ENCODE measurements around the gene TP53I3.

TP53I3 gene

GRCh38 chr2:24073816-24074215, 10.8 kb downstream of the TP53I3 start:
- H3K4me1 ChIP-seq (ENCODE audit: low read length), result peaks cover 11% of the 10 kb centered on the region
- peaks cover 18% of the 10 kb centered on the region for H3K36me3 ChIP-seq (replicated peaks; ENCODE audit: low read depth, low read length)
- TF ChIP-seq EZH2phosphoT487 (IDR thresholded peaks at IDR 0.05; ENCODE audit: low read depth) (no peak), CTCF (IDR thresholded peaks at IDR 0.05; ENCODE audit: low read depth, low read length) (no peak)
- no peak overlapping the region for H3K4me3 ChIP-seq (ENCODE audit: low read length)
- no peak overlapping the region for H3K9ac ChIP-seq (ENCODE audit: low read length)
- no peak overlapping the region for H3K27ac ChIP-seq (ENCODE audit: low read length)
- H3K27me3 ChIP-seq (ENCODE audit: low read depth, low read length), result no peaks in the 10 kb centered on the region
- no peak overlapping the region for H2AFZ ChIP-seq (ENCODE audit: low read depth, low read length)
- H3K9me3 ChIP-seq (ENCODE audit: insufficient read depth, low read length), result no peaks in the 10 kb centered on the region
- H3K4me2 ChIP-seq (ENCODE audit: low read length), result no peak overlapping the region
- H4K20me1 ChIP-seq (ENCODE audit: insufficient read depth, low read length), result no peaks in the 10 kb centered on the region
- peaks cover 21% of the 10 kb centered on the region for H3K79me2 ChIP-seq (ENCODE audit: low read length)

GRCh38 chr2:24072259-24072658, 12.4 kb downstream of the TP53I3 start:
- Histone ChIP-seq H3K27me3 (ENCODE audit: low read depth, low read length) (no peaks in the 10 kb centered on the region), H2AFZ (ENCODE audit: low read depth, low read length) (no peak overlapping the region), H3K27ac (ENCODE audit: low read length) (no peak overlapping the region), H3K4me3 (ENCODE audit: low read length) (no peak overlapping the region), H4K20me1 (ENCODE audit: insufficient read depth, low read length) (no peaks in the 10 kb centered on the region), H3K9me3 (ENCODE audit: insufficient read depth, low read length) (no peaks in the 10 kb centered on the region), H3K79me2 (ENCODE audit: low read length) (peaks cover 21% of the 10 kb centered on the region), H3K36me3 (replicated peaks; ENCODE audit: low read depth, low read length) (peaks cover 26% of the 10 kb centered on the region), H3K9ac (ENCODE audit: low read length) (no peak overlapping the region), H3K4me1 (ENCODE audit: low read length) (peaks cover 6% of the 10 kb centered on the region), H3K4me2 (ENCODE audit: low read length) (no peak overlapping the region)
- no peak for TF ChIP-seq EZH2phosphoT487 (IDR thresholded peaks at IDR 0.05; ENCODE audit: low read depth)
- no peak for TF ChIP-seq CTCF (IDR thresholded peaks at IDR 0.05; ENCODE audit: low read depth, low read length)

GRCh38 chr2:24065341-24065740, 19.3 kb downstream of the TP53I3 start:
- Histone ChIP-seq H2AFZ (ENCODE audit: low read depth, low read length) (no peak overlapping the region), H3K4me2 (ENCODE audit: low read length) (no peak overlapping the region)

GRCh38 chr2:24058564-24059271, 25.9 kb downstream of the TP53I3 start:
- Histone ChIP-seq H3K9ac (ENCODE audit: low read length) (no peak overlapping the region), H3K36me3 (replicated peaks; ENCODE audit: low read depth, low read length) (no peaks in the 10 kb centered on the region), H2AFZ (ENCODE audit: low read depth, low read length) (peak overlapping the region; percentile 72), H3K4me2 (ENCODE audit: low read length) (peak overlapping the region; percentile 18; the same call in 1 of the 2 replicates), H3K27ac (ENCODE audit: low read length) (no peak overlapping the region), H4K20me1 (ENCODE audit: insufficient read depth, low read length) (no peaks in the 10 kb centered on the region), H3K4me1 (ENCODE audit: low read length) (peaks cover 10% of the 10 kb centered on the region), H3K79me2 (ENCODE audit: low read length) (no peaks in the 10 kb centered on the region), H3K27me3 (ENCODE audit: low read depth, low read length) (no peaks in the 10 kb centered on the region), H3K9me3 (ENCODE audit: insufficient read depth, low read length) (no peaks in the 10 kb centered on the region), H3K4me3 (ENCODE audit: low read length) (no peak overlapping the region)
- TF ChIP-seq CTCF (IDR thresholded peaks at IDR 0.05; ENCODE audit: low read depth, low read length) (no peak), EZH2phosphoT487 (IDR thresholded peaks at IDR 0.05; ENCODE audit: low read depth) (no peak)

More at GRCh38 chr2:24065341-24065740, 19.3 kb downstream of the TP53I3 start:
- TF ChIP-seq CTCF (IDR thresholded peaks at IDR 0.05; ENCODE audit: low read depth, low read length) (no peak), EZH2phosphoT487 (IDR thresholded peaks at IDR 0.05; ENCODE audit: low read depth) (no peak)
- Histone ChIP-seq H3K27ac (ENCODE audit: low read length) (no peak overlapping the region), H3K9me3 (ENCODE audit: insufficient read depth, low read length) (no peaks in the 10 kb centered on the region), H3K27me3 (ENCODE audit: low read depth, low read length) (no peaks in the 10 kb centered on the region), H3K79me2 (ENCODE audit: low read length) (peaks cover 2% of the 10 kb centered on the region; the same call in 1 of the 2 replicates), H3K9ac (ENCODE audit: low read length) (no peak overlapping the region), H4K20me1 (ENCODE audit: insufficient read depth, low read length) (no peaks in the 10 kb centered on the region), H3K4me3 (ENCODE audit: low read length) (no peak overlapping the region), H3K36me3 (replicated peaks; ENCODE audit: low read depth, low read length) (peaks cover 14% of the 10 kb centered on the region), H3K4me1 (ENCODE audit: low read length) (no peaks in the 10 kb centered on the region)

Measured in OCI-LY3 (cell line).